ENCODE measurements around the gene PCGF3. TPM values are rescaled to one million over a fixed set of nuclear protein-coding genes. Genes with fewer than 3 reads are reported as not detected.
"Not testable (repeated sequence)": the region's sequence is repeated elsewhere in the genome, so short reads cannot be mapped to it uniquely, and the experiment has no call there.

The PCGF3 gene
- total RNA-seq, 4 donors from 2014 or later, result 54.8 to 123 (median 90.5) TPM

DNA sequence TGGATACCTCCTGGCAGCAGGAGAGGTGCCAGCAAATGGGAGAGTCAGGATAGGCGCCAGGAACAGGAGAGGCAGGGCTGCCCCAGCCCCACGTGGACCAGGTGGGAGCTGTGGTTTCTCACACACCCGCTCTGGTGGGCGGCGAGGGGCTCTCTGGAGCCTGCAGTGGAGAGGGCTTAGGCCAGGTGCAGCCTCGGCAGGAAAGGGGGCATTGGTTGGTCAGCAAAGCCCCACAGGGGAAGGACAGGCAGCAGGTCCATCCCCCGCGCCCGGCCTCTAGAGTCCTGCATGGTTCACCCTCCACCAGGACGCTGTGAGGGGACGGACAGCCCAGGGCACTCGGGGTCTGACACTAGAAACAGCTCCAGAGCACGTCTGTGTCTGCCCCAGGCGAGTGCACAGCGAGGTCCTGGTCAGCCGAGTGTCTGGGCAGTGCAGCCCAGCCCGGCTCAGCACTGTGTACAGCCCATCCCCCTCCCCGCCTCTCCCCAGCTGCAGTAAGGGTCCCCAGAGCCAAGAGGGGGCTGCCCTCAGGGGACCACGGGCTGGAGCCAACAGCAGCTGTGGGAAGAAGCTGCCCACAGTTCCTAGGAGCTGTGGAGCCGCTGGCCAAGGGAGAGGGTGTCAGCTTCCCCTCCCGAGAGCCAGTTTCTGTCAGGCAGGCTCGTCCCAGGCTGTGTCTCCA, 39.7 kb upstream of the PCGF3 start:
- Histone ChIP-seq H3K27me3 (peaks cover 0 to 23% of the 10 kb centered on the region in 2 donors), H3K4me1 (peaks cover 0 to 13% (median 0%) of the 10 kb centered on the region in 4 donors), H3K36me3 (peaks cover 0 to 7% (median 0%) of the 10 kb centered on the region in 3 donors), H3K4me3 (no peak overlapping the region), H3K27ac (no peak overlapping the region), H3K9me3 (no peaks in the 10 kb centered on the region)
- DNase-seq (ENCODE audit: low spot score in 2 of 2), result no peak
- TF ChIP-seq, protein P1, sequence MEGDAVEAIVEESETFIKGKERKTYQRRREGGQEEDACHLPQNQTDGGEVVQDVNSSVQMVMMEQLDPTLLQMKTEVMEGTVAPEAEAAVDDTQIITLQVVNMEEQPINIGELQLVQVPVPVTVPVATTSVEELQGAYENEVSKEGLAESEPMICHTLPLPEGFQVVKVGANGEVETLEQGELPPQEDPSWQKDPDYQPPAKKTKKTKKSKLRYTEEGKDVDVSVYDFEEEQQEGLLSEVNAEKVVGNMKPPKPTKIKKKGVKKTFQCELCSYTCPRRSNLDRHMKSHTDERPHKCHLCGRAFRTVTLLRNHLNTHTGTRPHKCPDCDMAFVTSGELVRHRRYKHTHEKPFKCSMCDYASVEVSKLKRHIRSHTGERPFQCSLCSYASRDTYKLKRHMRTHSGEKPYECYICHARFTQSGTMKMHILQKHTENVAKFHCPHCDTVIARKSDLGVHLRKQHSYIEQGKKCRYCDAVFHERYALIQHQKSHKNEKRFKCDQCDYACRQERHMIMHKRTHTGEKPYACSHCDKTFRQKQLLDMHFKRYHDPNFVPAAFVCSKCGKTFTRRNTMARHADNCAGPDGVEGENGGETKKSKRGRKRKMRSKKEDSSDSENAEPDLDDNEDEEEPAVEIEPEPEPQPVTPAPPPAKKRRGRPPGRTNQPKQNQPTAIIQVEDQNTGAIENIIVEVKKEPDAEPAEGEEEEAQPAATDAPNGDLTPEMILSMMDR (IDR thresholded peaks at IDR 0.05), result no peak
- no peak for TF ChIP-seq EP300 (IDR thresholded peaks at IDR 0.05)
- TF ChIP-seq POLR2A (IDR thresholded peaks at IDR 0.05), result no peak
- WGBS, 2 donors, result 51 to 78% methylated on average over 10 to 14 of the region's 22 CpGs

GRCh38 chr4:666436-666810, 39.2 kb upstream of the PCGF3 start:
- H3K4me3 ChIP-seq, result no peak overlapping the region
- peaks cover under 1 to 12% (median 3%) of the 10 kb centered on the region in 3 donors for H3K36me3 ChIP-seq
- H3K4me1 ChIP-seq, result peaks cover 0 to 13% (median 0%) of the 10 kb centered on the region in 4 donors
- no peaks in the 10 kb centered on the region for H3K9me3 ChIP-seq
- no peak for DNase-seq (ENCODE audit: low spot score in 2 of 2)
- TF ChIP-seq POLR2A (IDR thresholded peaks at IDR 0.05) (no peak), EP300 (IDR thresholded peaks at IDR 0.05) (no peak)
- TF ChIP-seq, protein P1 (IDR thresholded peaks at IDR 0.05), result no peak
- H3K27me3 ChIP-seq, result peaks cover 0 to 23% of the 10 kb centered on the region in 2 donors
- 67 to 82% methylated on average over 14 to 16 of the region's 22 CpGs for WGBS, 2 donors
- no peak overlapping the region for H3K27ac ChIP-seq

- DNase-seq (ENCODE audit: low spot score in 2 of 2), result no peak
- peaks cover 0 to 13% (median 0%) of the 10 kb centered on the region in 4 donors for H3K4me1 ChIP-seq
- H3K9me3 ChIP-seq, result no peaks in the 10 kb centered on the region
- H3K36me3 ChIP-seq, result peaks cover 6 to 18% (median 6%) of the 10 kb centered on the region in 3 donors
- TF ChIP-seq, protein P1 (IDR thresholded peaks at IDR 0.05), result no peak
- no peak for TF ChIP-seq EP300 (IDR thresholded peaks at IDR 0.05)
- no peak for TF ChIP-seq POLR2A (IDR thresholded peaks at IDR 0.05)
- H3K27me3 ChIP-seq, result peaks cover 0 to 23% of the 10 kb centered on the region in 2 donors
- H3K27ac ChIP-seq, result no peak overlapping the region
- 77% methylated on average over 6 to 17 of the region's 28 CpGs for WGBS, 2 donors
- no peak overlapping the region for H3K4me3 ChIP-seq
Measured at GRCh38 chr4:666822-667544, 38.6 kb upstream of the PCGF3 start.

GRCh38 chr4:667545-667925, 38.1 kb upstream of the PCGF3 start:
- DNase-seq (ENCODE audit: low spot score in 2 of 2), result no peak
- H3K9me3 ChIP-seq, result no peaks in the 10 kb centered on the region
- peaks cover 0 to 13% (median 0%) of the 10 kb centered on the region in 4 donors for H3K4me1 ChIP-seq
- peaks cover 0 to 17% of the 10 kb centered on the region in 2 donors for H3K27me3 ChIP-seq
- TF ChIP-seq, protein P1 (IDR thresholded peaks at IDR 0.05), result no peak
- TF ChIP-seq POLR2A (IDR thresholded peaks at IDR 0.05), result no peak
- no peak for TF ChIP-seq EP300 (IDR thresholded peaks at IDR 0.05)
- 64% methylated on average over 10 of the region's 10 CpGs for WGBS, 2 donors
- H3K4me3 ChIP-seq, result no peak overlapping the region
- H3K36me3 ChIP-seq, result peaks cover 6 to 23% (median 11%) of the 10 kb centered on the region in 3 donors
- no peak overlapping the region for H3K27ac ChIP-seq

DNA sequence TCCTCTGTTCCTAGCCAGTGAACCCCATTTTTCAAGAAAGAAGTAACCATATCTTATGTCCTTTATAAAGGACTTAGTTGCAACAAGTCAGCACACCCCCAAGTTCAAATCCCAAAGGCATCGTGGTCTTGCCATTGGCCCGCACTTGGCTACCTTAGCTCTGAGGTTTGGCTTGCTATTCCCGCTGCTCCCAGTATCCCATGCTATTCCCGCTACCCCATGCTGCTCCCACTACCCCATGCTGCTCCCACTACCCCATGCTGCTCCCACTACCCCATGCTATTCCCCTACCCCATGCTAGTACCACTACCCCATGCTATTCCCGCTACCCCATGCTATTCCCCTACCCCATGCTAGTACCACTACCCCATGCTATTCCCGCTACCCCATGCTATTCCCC, 37.4 kb upstream of the PCGF3 start:
- not testable (repeated sequence) for DNase-seq (ENCODE audit: low spot score in 2 of 2); H3K27ac ChIP-seq; H3K9me3 ChIP-seq; H3K4me3 ChIP-seq
- Histone ChIP-seq H3K27me3 (peaks cover 0 to 12% of the 10 kb centered on the region in 2 donors), H3K36me3 (peaks cover 6 to 29% (median 11%) of the 10 kb centered on the region in 3 donors), H3K4me1 (peaks cover 0 to 16% (median 4%) of the 10 kb centered on the region in 4 donors)
- WGBS, 2 donors, result 72 to 89% methylated on average over 5 to 6 of the region's 6 CpGs

- not testable (repeated sequence) for H3K27ac ChIP-seq; DNase-seq (ENCODE audit: low spot score in 2 of 2); H3K4me3 ChIP-seq; H3K9me3 ChIP-seq; H3K27me3 ChIP-seq
- 93 to 95% methylated on average over 11 of the region's 11 CpGs for WGBS, 2 donors
- Histone ChIP-seq H3K4me1 (peaks cover 0 to 13% (median 9%) of the 10 kb centered on the region in 4 donors), H3K36me3 (peaks cover 6 to 29% (median 11%) of the 10 kb centered on the region in 3 donors)
Measured at GRCh38 chr4:669806-670559, 35.6 kb upstream of the PCGF3 start.

Measured in tibial nerve (tissue), 4 donors.